DOHH2 (cell line): ENCODE results near the gene RASSF3.

Experiments
- H3F3A ChIP-seq: fragments of 200-600 bp; sonication (generic), shearing (Covaris generic); 2 replicates; pipeline ENCODE4 v1.6.0; 2016; ENCODE audit warnings: antibody characterized with exemption, mild to moderate bottlenecking; ENCODE audit not compliant: control insufficient read depth, insufficient read depth
- H3K27ac ChIP-seq: fragments of 200-600 bp; sonication (generic); 2 replicates; pipeline ENCODE4 v1.5.1; 2014; ENCODE audit warnings: low read depth, mild to moderate bottlenecking, low read length, moderate library complexity
- H3K27me3 ChIP-seq: fragments of 200-600 bp; sonication (generic); 2 replicates; pipeline ENCODE4 v1.6.1; 2014; ENCODE audit warnings: mild to moderate bottlenecking, low read length, mixed read lengths; ENCODE audit not compliant: control insufficient read depth
- H3K36me3 ChIP-seq: fragments of 200-600 bp; sonication (generic); 2 replicates; pipeline ENCODE4 v1.6.1; 2014; ENCODE audit warnings: mild to moderate bottlenecking, low read length, moderate library complexity, mixed read lengths; ENCODE audit not compliant: control insufficient read depth
- H3K4me1 ChIP-seq: fragments of 200-600 bp; sonication (generic); 2 replicates; pipeline ENCODE4 v1.6.1; 2014; ENCODE audit warnings: mild to moderate bottlenecking, low read length, mixed read lengths; ENCODE audit not compliant: control insufficient read depth
- H3K4me2 ChIP-seq: fragments of 200-600 bp; sonication (generic); 2 replicates; pipeline ENCODE4 v1.6.0; 2014; ENCODE audit warnings: mild to moderate bottlenecking, low read length, moderate library complexity
- H3K4me3 ChIP-seq: fragments of 200-600 bp; sonication (generic); 2 replicates; pipeline ENCODE4 v1.5.1; 2014; ENCODE audit warnings: mild to moderate bottlenecking, low read length, mixed read lengths
- H3K79me2 ChIP-seq: fragments of 200-600 bp; sonication (generic); 2 replicates; pipeline ENCODE4 v1.6.1; 2014; ENCODE audit warnings: mild to moderate bottlenecking, low read length, mixed read lengths; ENCODE audit not compliant: control insufficient read depth
- H3K9me2 ChIP-seq: fragments of 200-600 bp; sonication (generic); replicated peaks from 2 replicates; pipeline ENCODE4 v1.6.1; 2014; ENCODE audit warnings: mild to moderate bottlenecking, low read length, mixed read lengths; ENCODE audit not compliant: control insufficient read depth
- H3K9me3 ChIP-seq: fragments of 200-600 bp; sonication (generic); 2 replicates; pipeline ENCODE4 v1.6.1; 2014; ENCODE audit warnings: antibody characterized with exemption, low read length, mixed read lengths; ENCODE audit not compliant: control insufficient read depth, insufficient read depth
- H4K20me1 ChIP-seq: fragments of 200-600 bp; sonication (generic); 2 replicates; pipeline ENCODE4 v1.6.0; 2014; ENCODE audit warnings: low read depth, mild to moderate bottlenecking, antibody characterized with exemption, low read length, moderate library complexity; ENCODE audit not compliant: control insufficient read depth, insufficient read depth
- CTCF ChIP-seq: fragments of 200-600 bp; sonication (generic); IDR thresholded peaks from one replicate; pipeline ENCODE4 v1.5.1; 2014; ENCODE audit warnings: antibody characterized with exemption, mild to moderate bottlenecking, low read depth, low read length; ENCODE audit not compliant: poor library complexity, severe bottlenecking
- EZH2phosphoT487 ChIP-seq: fragments of 200-600 bp; sonication (generic); IDR thresholded peaks from 2 replicates; pipeline ENCODE4 v1.6.1; 2017; ENCODE audit warnings: borderline replicate concordance, mild to moderate bottlenecking, antibody characterized with exemption, low read length, moderate library complexity, mixed read lengths

Gene RASSF3

GRCh38 chr12:64682572-64683277, 72.4 kb downstream of the RASSF3 start:
- H3K27me3 ChIP-seq: no peaks in the 10 kb centered on the region
- H3K9me2 ChIP-seq: no peaks in the 10 kb centered on the region
- H3K36me3 ChIP-seq: peaks cover 35% of the 10 kb centered on the region
- no peaks in the 10 kb centered on the region for H3K9me3 ChIP-seq
- no peak overlapping the region for H3K4me2 ChIP-seq
- H3K4me1 ChIP-seq: peaks cover 49% of the 10 kb centered on the region
- peaks cover 23% of the 10 kb centered on the region for H4K20me1 ChIP-seq
- no peak overlapping the region for H3K27ac ChIP-seq
- TF ChIP-seq CTCF (no peak), EZH2phosphoT487 (no peak)
- no peaks in the 10 kb centered on the region for H3F3A ChIP-seq
- no peak overlapping the region for H3K4me3 ChIP-seq
- H3K79me2 ChIP-seq: peaks cover 75% of the 10 kb centered on the region

- Histone ChIP-seq H3F3A (no peaks in the 10 kb centered on the region), H3K27ac (no peak overlapping the region), H3K27me3 (no peaks in the 10 kb centered on the region), H3K4me2 (no peak overlapping the region), H3K4me3 (no peak overlapping the region), H3K79me2 (peaks cover 75% of the 10 kb centered on the region), H3K9me3 (no peaks in the 10 kb centered on the region), H3K36me3 (peaks cover 43% of the 10 kb centered on the region), H3K4me1 (peaks cover 36% of the 10 kb centered on the region), H3K9me2 (no peaks in the 10 kb centered on the region), H4K20me1 (peaks cover 14% of the 10 kb centered on the region; the same call in 1 of the 2 replicates)
- TF ChIP-seq CTCF (no peak), EZH2phosphoT487 (no peak)
Observed at GRCh38 chr12:64683816-64684543, 73.7 kb downstream of the RASSF3 start.

GRCh38 chr12:64685050-64685449, 74.8 kb downstream of the RASSF3 start:
- Histone ChIP-seq H3K4me2 (no peak overlapping the region), H3K9me2 (no peaks in the 10 kb centered on the region), H3F3A (no peaks in the 10 kb centered on the region), H3K79me2 (peaks cover 70% of the 10 kb centered on the region), H3K27me3 (no peaks in the 10 kb centered on the region), H3K9me3 (no peaks in the 10 kb centered on the region), H4K20me1 (peaks cover 9% of the 10 kb centered on the region; the same call in 1 of the 2 replicates), H3K4me3 (no peak overlapping the region), H3K36me3 (peaks cover 48% of the 10 kb centered on the region), H3K27ac (no peak overlapping the region), H3K4me1 (peaks cover 25% of the 10 kb centered on the region)
- TF ChIP-seq CTCF (no peak), EZH2phosphoT487 (no peak)
